Measurements from ENCODE around the gene PDK3. TPM values are rescaled to one million over a fixed set of nuclear protein-coding genes. Genes with fewer than 3 reads are reported as not detected.

Gene PDK3
- total RNA-seq, 1 donor from 2014 or later = 30.4 TPM

DNA sequence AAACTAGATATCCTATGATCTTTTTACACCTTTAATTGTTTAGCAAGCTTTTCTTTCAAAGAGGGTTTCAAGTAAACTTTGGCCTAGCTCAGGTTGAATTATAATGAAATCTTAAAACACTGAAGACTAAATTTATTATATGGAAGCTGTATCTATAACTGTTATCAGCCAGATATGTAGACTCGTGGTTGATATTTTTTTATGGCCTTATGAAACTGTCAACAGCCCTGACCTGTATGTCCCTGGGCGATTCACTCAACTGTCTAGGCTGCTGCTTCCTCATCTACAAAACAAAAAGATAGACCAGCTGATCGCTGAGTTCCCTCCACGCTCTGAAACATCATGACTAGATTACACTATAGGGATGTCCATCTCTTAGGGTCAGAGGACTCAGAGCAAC, 21.2 kb upstream of the PDK3 start:
- H3K4me3 Mint-ChIP-seq = no peak overlapping the region
- DNase-seq (ENCODE audit: extremely low spot score, unreplicated experiment) = no peak
- no peaks in the 10 kb centered on the region for H3K36me3 Mint-ChIP-seq
- H3K27ac Mint-ChIP-seq = no peak overlapping the region
- no peaks in the 10 kb centered on the region for H3K27me3 Mint-ChIP-seq
- TF ChIP-seq, protein P1, sequence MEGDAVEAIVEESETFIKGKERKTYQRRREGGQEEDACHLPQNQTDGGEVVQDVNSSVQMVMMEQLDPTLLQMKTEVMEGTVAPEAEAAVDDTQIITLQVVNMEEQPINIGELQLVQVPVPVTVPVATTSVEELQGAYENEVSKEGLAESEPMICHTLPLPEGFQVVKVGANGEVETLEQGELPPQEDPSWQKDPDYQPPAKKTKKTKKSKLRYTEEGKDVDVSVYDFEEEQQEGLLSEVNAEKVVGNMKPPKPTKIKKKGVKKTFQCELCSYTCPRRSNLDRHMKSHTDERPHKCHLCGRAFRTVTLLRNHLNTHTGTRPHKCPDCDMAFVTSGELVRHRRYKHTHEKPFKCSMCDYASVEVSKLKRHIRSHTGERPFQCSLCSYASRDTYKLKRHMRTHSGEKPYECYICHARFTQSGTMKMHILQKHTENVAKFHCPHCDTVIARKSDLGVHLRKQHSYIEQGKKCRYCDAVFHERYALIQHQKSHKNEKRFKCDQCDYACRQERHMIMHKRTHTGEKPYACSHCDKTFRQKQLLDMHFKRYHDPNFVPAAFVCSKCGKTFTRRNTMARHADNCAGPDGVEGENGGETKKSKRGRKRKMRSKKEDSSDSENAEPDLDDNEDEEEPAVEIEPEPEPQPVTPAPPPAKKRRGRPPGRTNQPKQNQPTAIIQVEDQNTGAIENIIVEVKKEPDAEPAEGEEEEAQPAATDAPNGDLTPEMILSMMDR (conservative IDR thresholded peaks at IDR 0.05) = no peak
- no peaks in the 10 kb centered on the region for H3K9me3 Mint-ChIP-seq
- no peaks in the 10 kb centered on the region for H3K4me1 Mint-ChIP-seq (ENCODE audit: unreplicated experiment)

DNA sequence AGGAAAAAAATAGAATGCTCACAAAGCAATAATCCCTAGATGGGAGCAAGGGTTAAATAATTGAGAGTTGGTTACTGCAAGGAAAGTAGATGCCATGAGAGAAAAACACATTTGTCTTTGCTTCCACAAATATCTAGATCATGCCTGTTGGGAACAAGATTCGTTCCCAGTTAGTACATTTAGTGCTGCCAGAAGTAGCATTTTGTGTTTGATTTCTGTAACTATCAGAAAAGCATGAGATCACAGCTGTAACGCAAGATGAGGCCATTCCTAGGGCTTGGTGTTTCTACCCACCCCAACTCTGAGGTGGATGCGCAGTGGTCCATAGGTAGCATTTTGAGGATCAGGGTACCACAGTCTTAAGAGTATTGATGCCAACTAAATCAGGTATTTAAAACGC, 20.4 kb upstream of the PDK3 start:
- Mint-ChIP-seq H3K4me1 (ENCODE audit: unreplicated experiment) (no peaks in the 10 kb centered on the region), H3K27me3 (no peaks in the 10 kb centered on the region), H3K36me3 (no peaks in the 10 kb centered on the region), H3K4me3 (no peak overlapping the region), H3K27ac (no peak overlapping the region), H3K9me3 (no peaks in the 10 kb centered on the region)
- TF ChIP-seq, protein P1 (conservative IDR thresholded peaks at IDR 0.05) = no peak
- no peak for DNase-seq (ENCODE audit: extremely low spot score, unreplicated experiment)

DNA sequence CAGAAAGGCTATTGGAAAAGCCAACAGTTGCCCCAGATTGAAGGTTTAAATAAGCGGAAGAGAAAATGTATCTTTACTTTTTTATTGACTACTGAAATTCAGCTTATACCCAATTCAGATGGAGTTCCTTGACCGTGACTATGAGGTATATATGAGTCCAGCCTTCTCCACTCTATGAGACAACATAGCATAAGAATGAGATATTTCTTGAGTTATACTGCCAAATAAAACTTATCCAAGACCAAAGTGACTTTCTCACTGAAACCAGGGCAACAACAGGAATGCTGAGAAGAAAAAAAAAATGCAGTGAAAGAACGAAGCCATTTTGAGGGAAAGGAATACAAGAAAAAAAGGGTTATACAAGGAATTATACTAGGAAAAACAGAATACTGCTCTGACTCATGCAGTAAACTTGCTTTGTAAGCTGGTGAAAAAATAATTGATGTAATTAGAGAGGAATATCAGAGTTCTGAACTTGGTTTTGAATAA, 16.3 kb upstream of the PDK3 start:
- TF ChIP-seq, protein P1 (conservative IDR thresholded peaks at IDR 0.05) = no peak
- H3K27ac Mint-ChIP-seq = no peak overlapping the region
- DNase-seq (ENCODE audit: extremely low spot score, unreplicated experiment) = no peak
- no peaks in the 10 kb centered on the region for H3K4me1 Mint-ChIP-seq (ENCODE audit: unreplicated experiment)
- no peaks in the 10 kb centered on the region for H3K36me3 Mint-ChIP-seq
- peaks cover 3% of the 10 kb centered on the region for H3K27me3 Mint-ChIP-seq
- no peak overlapping the region for H3K4me3 Mint-ChIP-seq
- peaks cover 4% of the 10 kb centered on the region for H3K9me3 Mint-ChIP-seq

DNA sequence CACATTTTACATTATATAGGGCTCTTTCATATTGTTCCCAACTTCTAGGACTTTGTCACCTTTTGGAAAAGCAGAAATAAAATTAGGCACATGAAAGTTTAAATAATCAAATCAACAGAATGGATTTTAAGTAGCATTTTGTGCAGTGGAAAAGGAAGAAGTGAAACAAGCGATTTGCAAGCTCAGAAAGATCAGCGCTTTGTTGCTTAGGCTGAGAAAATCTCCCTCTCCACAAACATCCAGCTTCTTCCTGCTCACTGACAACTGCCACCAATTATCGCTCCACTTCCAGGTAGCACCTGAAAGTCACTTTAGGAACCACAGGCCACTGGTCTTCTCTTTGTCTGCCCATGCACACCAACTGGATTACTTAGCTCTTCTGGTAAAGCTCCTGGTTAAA, 2.0 kb upstream of the PDK3 start:
- peaks cover 20% of the 10 kb centered on the region for H3K4me1 Mint-ChIP-seq (ENCODE audit: unreplicated experiment)
- H3K36me3 Mint-ChIP-seq = no peaks in the 10 kb centered on the region
- no peak overlapping the region for H3K4me3 Mint-ChIP-seq
- DNase-seq (ENCODE audit: extremely low spot score, unreplicated experiment) = no peak
- no peaks in the 10 kb centered on the region for H3K9me3 Mint-ChIP-seq
- H3K27me3 Mint-ChIP-seq = no peaks in the 10 kb centered on the region
- no peak overlapping the region for H3K27ac Mint-ChIP-seq
- TF ChIP-seq, protein P1 (conservative IDR thresholded peaks at IDR 0.05) = no peak

DNA sequence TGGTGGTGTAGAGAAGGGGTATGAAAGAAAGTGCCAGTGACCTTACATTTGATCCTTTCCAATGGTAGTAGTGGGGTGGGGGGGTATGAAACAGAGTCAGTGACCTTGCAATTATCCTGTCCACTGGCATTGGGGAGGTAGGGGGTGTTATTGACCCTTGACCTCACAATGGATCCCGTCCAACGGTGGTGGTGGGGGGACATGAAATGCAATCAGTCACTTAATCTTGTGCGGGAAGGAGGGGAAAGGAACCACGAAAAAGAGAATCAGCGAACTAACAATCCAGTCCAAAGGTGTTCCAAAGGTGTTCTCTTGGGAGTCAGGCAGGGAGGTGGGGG, 619 bp upstream of the PDK3 start:
- TF ChIP-seq, protein P1 (conservative IDR thresholded peaks at IDR 0.05) = no peak
- H3K27me3 Mint-ChIP-seq = no peaks in the 10 kb centered on the region
- H3K4me1 Mint-ChIP-seq (ENCODE audit: unreplicated experiment) = peaks cover 31% of the 10 kb centered on the region
- peak overlapping the region; percentile 92 for H3K4me3 Mint-ChIP-seq
- H3K27ac Mint-ChIP-seq = peak overlapping the region; percentile 89
- H3K36me3 Mint-ChIP-seq = no peaks in the 10 kb centered on the region
- no peaks in the 10 kb centered on the region for H3K9me3 Mint-ChIP-seq
- no peak for DNase-seq (ENCODE audit: extremely low spot score, unreplicated experiment)

DNA sequence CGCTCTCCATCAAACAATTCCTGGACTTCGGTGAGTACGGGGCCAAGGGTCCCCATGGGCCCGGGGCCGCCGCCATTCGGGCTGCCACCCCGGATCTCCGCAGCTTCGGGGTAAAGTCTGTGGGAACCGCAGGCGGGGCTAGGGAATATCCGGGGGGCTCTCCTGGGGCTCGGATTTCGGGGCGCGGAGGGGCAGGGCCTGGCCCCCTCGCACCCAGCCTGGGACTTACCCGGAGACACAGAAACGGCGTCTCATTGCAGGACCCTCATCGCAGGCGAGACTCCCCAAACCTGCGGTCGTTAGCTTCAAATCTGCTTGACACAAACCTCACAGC, 413 bp downstream of the PDK3 start:
- Mint-ChIP-seq H3K4me1 (ENCODE audit: unreplicated experiment) (peaks cover 35% of the 10 kb centered on the region), H3K9me3 (no peaks in the 10 kb centered on the region)
- TF ChIP-seq, protein P1 (conservative IDR thresholded peaks at IDR 0.05) = no peak

More for the DNA sequence above, 413 bp downstream of the PDK3 start:
- no peak for DNase-seq (ENCODE audit: extremely low spot score, unreplicated experiment)
- Mint-ChIP-seq H3K27ac (no peak overlapping the region), H3K4me3 (peak overlapping the region; percentile 82), H3K27me3 (no peaks in the 10 kb centered on the region), H3K36me3 (no peaks in the 10 kb centered on the region)
